ENCODE results near the gene ZNF92. TPM values are rescaled to one million over a fixed set of nuclear protein-coding genes. Genes with fewer than 3 reads are reported as not detected.
A peak's percentile ranks its signal among the peaks of the same experiment; 100 is the strongest.

Gene ZNF92
- total and polyA plus RNA-seq, 2 of the 13 experiments (the other 11 are each of a cell fraction or from before 2014, with no cell fraction given), result 4.0 to 13.2 TPM

DNA sequence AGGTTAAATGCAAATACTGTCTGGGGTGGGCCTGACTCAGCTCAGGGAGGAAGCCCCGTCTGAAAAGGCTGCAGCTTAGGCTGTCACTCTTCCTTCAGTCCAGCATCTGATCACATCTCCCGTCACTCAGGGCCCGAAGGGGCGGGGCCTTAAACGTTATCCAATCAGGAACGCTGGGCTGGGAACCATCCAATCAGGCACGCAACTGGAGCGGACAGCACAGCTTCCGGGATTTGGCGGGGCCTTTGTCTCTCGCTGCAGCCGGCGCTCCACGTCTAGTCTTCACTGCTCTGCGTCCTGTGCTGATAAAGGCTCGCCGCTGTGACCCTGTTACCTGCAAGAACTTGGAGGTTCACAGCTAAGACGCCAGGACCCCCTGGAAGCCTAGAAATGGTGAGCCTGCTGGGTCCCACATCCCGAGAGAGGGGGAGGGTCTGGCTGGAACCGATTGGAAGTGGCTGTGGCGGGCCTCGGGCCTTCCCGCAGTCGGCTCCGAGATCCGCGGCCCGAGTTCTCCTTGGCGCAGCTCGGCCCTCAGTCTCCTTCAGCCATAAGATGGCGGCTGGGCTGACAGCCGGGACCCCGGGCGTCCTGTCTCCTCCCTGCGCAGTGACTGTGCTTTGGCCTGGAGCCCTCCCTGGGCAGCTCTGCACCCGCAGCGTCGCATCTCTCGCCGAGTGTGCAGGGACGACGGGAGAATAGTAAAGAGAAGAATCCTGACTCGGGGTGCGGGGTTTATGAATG, at the start of gene ZNF92 (continued):
- TF ChIP-seq ZMYM3 (CRISPR knock-in tag; IDR thresholded peaks at IDR 0.05) (no peak), ELF1 (CRISPR knock-in tag; IDR thresholded peaks at IDR 0.05) (peak; percentile 92), PHF5A (CRISPR knock-in tag; IDR thresholded peaks at IDR 0.05; ENCODE audit: low read depth, unreplicated experiment) (no peak), TCF12 (IDR thresholded peaks at IDR 0.05) (no peak), TCF12 (CRISPR knock-in tag; IDR thresholded peaks at IDR 0.05) (no peak), TFDP2 (CRISPR knock-in tag; IDR thresholded peaks at IDR 0.05) (peak; percentile 92), ELK4 (CRISPR knock-in tag; IDR thresholded peaks at IDR 0.05; ENCODE audit: borderline replicate concordance) (no peak), HDAC2 (CRISPR knock-in tag; IDR thresholded peaks at IDR 0.05) (peak; percentile 58; the same call in 1 of the 2 replicates), SMAD3 (CRISPR knock-in tag; IDR thresholded peaks at IDR 0.05) (no peak), HHEX (CRISPR knock-in tag; IDR thresholded peaks at IDR 0.05) (no peak), TFAP4 (IDR thresholded peaks at IDR 0.05; ENCODE audit: borderline replicate concordance, low read depth) (peak; percentile 38; the same call in 1 of the 2 replicates), ZFP82 (CRISPR knock-in tag; IDR thresholded peaks at IDR 0.05; ENCODE audit: borderline replicate concordance) (no peak), ZSCAN29 (CRISPR knock-in tag; conservative IDR thresholded peaks at IDR 0.05) (no peak; the same call in 1 of the 2 replicates)
- TF ChIP-seq, protein P1, sequence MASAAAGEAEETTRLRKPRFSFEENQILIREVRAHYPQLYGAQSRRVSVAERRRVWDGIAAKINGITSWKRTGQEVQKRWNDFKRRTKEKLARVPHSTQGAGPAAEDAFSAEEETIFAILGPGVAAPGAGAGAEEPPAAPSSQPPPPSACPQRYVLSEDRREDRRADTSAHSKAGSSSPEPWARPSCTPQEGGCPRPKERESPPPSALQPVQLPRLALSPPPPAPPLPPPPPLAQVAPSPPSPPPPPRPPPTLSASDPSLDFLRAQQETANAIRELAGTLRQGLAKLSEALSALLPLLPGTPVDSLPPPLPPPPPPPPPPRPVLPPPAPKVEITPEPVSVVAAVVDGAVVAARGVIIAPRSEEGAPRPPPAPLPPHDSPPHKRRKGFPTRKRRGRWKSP (CRISPR knock-in tag; IDR thresholded peaks at IDR 0.05), result peak; percentile 58; the same call in 1 of the 2 replicates
